HG03064 (cell line): ENCODE results near the gene RPE.

Source experiments
- ATAC-seq: cut with Tn5 transposase; IDR thresholded peaks from one replicate; pipeline ENCODE4 v1.9.1; 2021; ENCODE audit warnings: low read depth; ENCODE audit not compliant: unreplicated experiment

The RPE gene

GRCh38 chr2:210000464-210001324 is 1.7 kb upstream of the RPE start:
- no peak for ATAC-seq

- no peak for ATAC-seq
Observed at GRCh38 chr2:210003359-210003758, 921 bp downstream of the RPE start.

GRCh38 chr2:210004881-210005280 is 2.4 kb downstream of the RPE start:
- ATAC-seq, result no peak

GRCh38 chr2:210007895-210008294 is 5.5 kb downstream of the RPE start:
- no peak for ATAC-seq

GRCh38 chr2:210009126-210009525 is 6.7 kb downstream of the RPE start:
- ATAC-seq, result no peak

- no peak for ATAC-seq
Observed at GRCh38 chr2:210009896-210010295, 7.5 kb downstream of the RPE start.

- no peak for ATAC-seq
Observed at GRCh38 chr2:210020138-210020537, 17.7 kb downstream of the RPE start.

GRCh38 chr2:210022824-210023223 is 20.4 kb downstream of the RPE start:
- no peak for ATAC-seq

GRCh38 chr2:210027608-210028007 is 25.2 kb downstream of the RPE start:
- ATAC-seq, result no peak

GRCh38 chr2:210028178-210028577 is 25.7 kb downstream of the RPE start:
- ATAC-seq, result no peak

GRCh38 chr2:210034087-210034683 is 31.7 kb downstream of the RPE start:
- no peak for ATAC-seq

GRCh38 chr2:210035679-210036078 is 33.2 kb downstream of the RPE start:
- ATAC-seq, result no peak

GRCh38 chr2:210038078-210038477 is 35.6 kb downstream of the RPE start:
- no peak for ATAC-seq

GRCh38 chr2:210046851-210047500 is 44.5 kb downstream of the RPE start:
- no peak for ATAC-seq

GRCh38 chr2:210049831-210050230 is 47.4 kb downstream of the RPE start:
- ATAC-seq, result no peak

GRCh38 chr2:210050885-210051284 is 48.4 kb downstream of the RPE start:
- ATAC-seq, result no peak

- ATAC-seq, result no peak
Observed at GRCh38 chr2:210054696-210055095, 52.3 kb downstream of the RPE start.

- ATAC-seq, result no peak
Observed at GRCh38 chr2:210055825-210056224, 53.4 kb downstream of the RPE start.

GRCh38 chr2:210063306-210063705 is 60.9 kb downstream of the RPE start:
- no peak for ATAC-seq
